Endothelial cell of umbilical vein (primary cell): ENCODE results near the gene CDC42BPB. TPM values are rescaled to one million over a fixed set of nuclear protein-coding genes. Genes with fewer than 3 reads are reported as not detected.

Source experiments
- BruUV-seq: library from RNA; stranded (reverse); fragments of 400-500 nt; replicated peaks from 2 replicates; lab custom pipeline; 2021; lab: Mats Ljungman, UMichigan
- CTCF ChIA-PET: fragments of 300-600, 350-600 bp; sonication (Branson Sonifier 250); formaldehyde crosslinking; loops from one replicate; lab custom pipeline; 2021; ENCODE audit warnings: antibody characterized with exemption, inconsistent platforms; lab: Charles Lee
- POLR2A ChIA-PET: fragments of 300-600, 350-600 bp; sonication (Branson Sonifier 250); formaldehyde crosslinking; loops from one replicate; lab custom pipeline; 2021; ENCODE audit warnings: antibody characterized with exemption, inconsistent platforms; lab: Charles Lee
- DNase-seq: peaks from one replicate; pipeline ENCODE4 v3.0.0-alpha.2; 2011; ENCODE audit warnings: low read depth, low spot score
- FAIRE-seq: peaks from 2 replicates; lab custom pipeline; 2011; peaks lifted over from hg19 to GRCh38; lab: Jason Lieb, UNC
- H2AFZ ChIP-seq: 2 replicates; pipeline ENCODE4 v1.6.0; 2012; ENCODE audit warnings: low read depth, low read length, control low read depth, inconsistent platforms
- H3K27ac ChIP-seq: 2 replicates; pipeline ENCODE4 v1.5.1; 2011; ENCODE audit warnings: low read depth, mild to moderate bottlenecking, control low read depth, low read length, moderate library complexity; ENCODE audit not compliant: insufficient read depth
- H3K27me3 ChIP-seq, 2 experiments: 2 replicates each; pipeline versions ENCODE4 v1.6.0 to v1.6.1; 2011; ENCODE audit warnings: low read length in 2 of 2, mixed read lengths in 1 of 2; ENCODE audit not compliant: control insufficient read depth in 2 of 2, insufficient read depth in 2 of 2
- H3K36me3 ChIP-seq, 2 experiments: 2 replicates in 1 of 2; 3 replicates in 1 of 2; pipeline ENCODE4 v1.5.1; 2011; ENCODE audit warnings: low read length in 2 of 2, mild to moderate bottlenecking in 1 of 2, moderate library complexity in 1 of 2; ENCODE audit not compliant: control insufficient read depth in 2 of 2, insufficient read depth in 2 of 2; ENCODE audit errors: extremely low read depth in 1 of 2
- H3K4me1 ChIP-seq: 3 replicates; pipeline ENCODE4 v1.5.1; 2011; ENCODE audit warnings: mild to moderate bottlenecking, low read length; ENCODE audit not compliant: control insufficient read depth, insufficient read depth; ENCODE audit errors: extremely low read depth
- H3K4me2 ChIP-seq: 2 replicates; pipeline ENCODE4 v1.6.1; 2011; ENCODE audit warnings: low read length, control low read depth, mixed read lengths; ENCODE audit not compliant: insufficient read depth
- H3K4me3 ChIP-seq, 3 experiments: fragments of 200-600 bp in 1 of 3; sonication (generic), shearing (Covaris generic) in 1 of 3; replicated peaks in 1 of 3; 2 replicates each; pipeline ENCODE4 v1.5.1; 2011 to 2016; ENCODE audit warnings: control low read depth in 3 of 3, low read length in 3 of 3, mild to moderate bottlenecking in 2 of 3, inconsistent platforms in 1 of 3, low read depth in 1 of 3, moderate library complexity in 1 of 3; ENCODE audit not compliant: insufficient read depth in 1 of 3
- H3K79me2 ChIP-seq: 2 replicates; pipeline ENCODE4 v1.6.0; 2012; ENCODE audit warnings: low read length, inconsistent platforms; ENCODE audit not compliant: control insufficient read depth, insufficient read depth
- H3K9ac ChIP-seq: replicated peaks from 2 replicates; pipeline ENCODE3; 2011; ENCODE audit warnings: low read length, control low read depth; ENCODE audit not compliant: insufficient read depth; ENCODE audit errors: extremely low read depth
- H3K9me1 ChIP-seq: replicated peaks from 3 replicates; pipeline ENCODE4 v1.6.0; 2011; ENCODE audit warnings: mild to moderate bottlenecking, low read length; ENCODE audit not compliant: control insufficient read depth, insufficient read depth; ENCODE audit errors: extremely low read depth
- H3K9me3 ChIP-seq: replicated peaks from 2 replicates; pipeline ENCODE4 v1.5.1; 2012; ENCODE audit warnings: low read length, inconsistent platforms; ENCODE audit not compliant: control insufficient read depth, insufficient read depth
- H4K20me1 ChIP-seq: replicated peaks from 2 replicates; pipeline ENCODE3; 2011; ENCODE audit warnings: mild to moderate bottlenecking, low read length; ENCODE audit not compliant: control insufficient read depth, insufficient read depth; ENCODE audit errors: extremely low read depth
- CTCF ChIP-seq, 2 donors: IDR thresholded peaks; 1 replicate in 1 of 2; 2 replicates in 1 of 2; pipeline ENCODE4 v1.5.1; 2011; ENCODE audit warnings: low read length in 2 of 2, mild to moderate bottlenecking in 2 of 2, moderate library complexity in 2 of 2, control low read depth in 1 of 2, inconsistent platforms in 1 of 2, low read depth in 1 of 2; ENCODE audit not compliant: insufficient read depth in 1 of 2; ENCODE audit errors: extremely low read depth in 1 of 2
- EZH2 ChIP-seq: IDR thresholded peaks from 2 replicates; pipeline ENCODE4 v1.6.1; 2012; ENCODE audit warnings: borderline replicate concordance, low read depth, mild to moderate bottlenecking, moderate library complexity, low read length, inconsistent platforms; ENCODE audit not compliant: severe bottlenecking
- FOS ChIP-seq: IDR thresholded peaks from 2 replicates; pipeline ENCODE4 v1.6.1; 2011; ENCODE audit warnings: mild to moderate bottlenecking, low read length, moderate library complexity, borderline replicate concordance; ENCODE audit not compliant: insufficient read depth
- GATA2 ChIP-seq: IDR thresholded peaks from 2 replicates; pipeline ENCODE4 v1.7.0; 2011; ENCODE audit warnings: low read depth, mild to moderate bottlenecking, moderate library complexity, mixed read lengths, low read length; ENCODE audit not compliant: insufficient read length, insufficient read depth
- JUN ChIP-seq: IDR thresholded peaks from 2 replicates; pipeline ENCODE4 v1.6.1; 2011; ENCODE audit warnings: borderline replicate concordance, low read depth; ENCODE audit not compliant: insufficient read length, insufficient read depth
- MYC ChIP-seq: IDR thresholded peaks from one replicate; pipeline ENCODE4 v1.6.1; 2011; ENCODE audit warnings: mild to moderate bottlenecking, low read depth, low read length
- POLR2A ChIP-seq: IDR thresholded peaks from 2 replicates; pipeline ENCODE4 v1.6.1; 2012; ENCODE audit warnings: low read depth, mild to moderate bottlenecking, control low read depth, low read length
- POLR2AphosphoS5 ChIP-seq: IDR thresholded peaks from 2 replicates; pipeline ENCODE4 v1.6.1; 2012; ENCODE audit warnings: low read depth, mild to moderate bottlenecking, control low read depth, low read length, moderate library complexity; ENCODE audit not compliant: insufficient read depth
- dilution Hi-C: fragments of 300-500 bp; cut with MboI; formaldehyde crosslinking; loops from one replicate; pipeline ENCODE4 v1.15.0; 2019; ENCODE audit warnings: low sequenced_read_pairs; ENCODE audit not compliant: extremely low pct_ligation_motif_present
- intact Hi-C: fragments of 100-400 bp; cut with micrococcal nuclease; formaldehyde crosslinking; loops from one replicate; pipeline ENCODE4 v1.10.0; 2022
- polyA plus RNA-seq, 4 experiments: library from polyadenylated mRNA; depleted of rRNA in 3 of 4; stranded (reverse) in 3 of 4; unstranded in 1 of 4; fragments of >200 nt; gene quantifications; 2 replicates each; pipeline versions ENCODE4 v1.2.1 to v1.2.3, GENCODE V29; 2011 to 2012; ENCODE audit warnings: missing spikeins in 1 of 4
- total RNA-seq: library from RNA; stranded (reverse); gene quantifications from 2 replicates; pipeline ENCODE4 v1.2.3, GENCODE V29; 2021
- TF ChIP-seq, protein P1 (sequence below): IDR thresholded peaks from 2 replicates; pipeline ENCODE4 v1.6.1; 2011; ENCODE audit not compliant: insufficient read depth, insufficient read length

CDC42BPB gene
- total and polyA plus RNA-seq, 2 donors (not counting 3 experiments of a cell fraction or from before 2014, with no cell fraction given), result 82.6 to 131 TPM

- H3K79me2 ChIP-seq, result no peaks in the 10 kb centered on the region
- H3K36me3 ChIP-seq, result no peaks in the 10 kb centered on the region
- H3K4me2 ChIP-seq, result no peak overlapping the region
- H3K9me1 ChIP-seq, result no peaks in the 10 kb centered on the region
- no peaks in the 10 kb centered on the region for H4K20me1 ChIP-seq
- TF ChIP-seq POLR2A (no peak), FOS (no peak), GATA2 (no peak), POLR2AphosphoS5 (no peak), MYC (no peak), JUN (no peak), EZH2 (no peak), CTCF (IDR thresholded peaks at IDR 0.05; ENCODE audit: extremely low read depth in 1 of 2, insufficient read depth in 1 of 2, low read depth in 1 of 2, low read length in 2 of 2) (no peak)
- TF ChIP-seq, protein P1, sequence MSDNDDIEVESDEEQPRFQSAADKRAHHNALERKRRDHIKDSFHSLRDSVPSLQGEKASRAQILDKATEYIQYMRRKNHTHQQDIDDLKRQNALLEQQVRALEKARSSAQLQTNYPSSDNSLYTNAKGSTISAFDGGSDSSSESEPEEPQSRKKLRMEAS, result no peak
- dilution Hi-C loops (no loop called here), intact Hi-C loops (no loop called here)
- peaks cover 4% of the 10 kb centered on the region for H3K4me1 ChIP-seq
- no peak overlapping the region for H3K9ac ChIP-seq
- no peaks in the 10 kb centered on the region for H3K27me3 ChIP-seq
- POLR2A ChIA-PET, result no interaction called here
- no peak overlapping the region for H3K27ac ChIP-seq
- BruUV-seq, result no TSS peak
- H3K9me3 ChIP-seq, result no peaks in the 10 kb centered on the region
- DNase-seq (no peak), FAIRE-seq (no peak)
- H3K4me3 ChIP-seq, result no peak overlapping the region
- CTCF ChIA-PET, result interaction anchor here (0.5 to 3.9 kb wide), 2 partner anchors 11 to 47 kb away, joined by 3 to 67 read pairs; no protein-coding TSS in a partner anchor
- H2AFZ ChIP-seq, result no peak overlapping the region
Measured at GRCh38 chr14:103093856-103094405, 36.6 kb upstream of the CDC42BPB start.
